Smooth muscle cell (in vitro differentiated cells): Measurements from ENCODE around the gene TMEM14A. TPM values are rescaled to one million over a fixed set of nuclear protein-coding genes. Genes with fewer than 3 reads are reported as not detected.

Source experiments
- DNase-seq: peaks from one replicate; lab custom pipeline; 2025; ENCODE audit not compliant: unreplicated experiment; lab: John Stamatoyannopoulos, UW
- H2AFZ ChIP-seq: fragments of 200-600 bp; sonication (generic); 2 replicates; pipeline ENCODE4 v1.6.0; 2016; ENCODE audit warnings: antibody characterized with exemption, low read depth, mild to moderate bottlenecking
- H3F3A ChIP-seq: fragments of 200-600 bp; sonication (generic); 2 replicates; pipeline ENCODE4 v1.6.0; 2017; ENCODE audit warnings: antibody characterized with exemption, low read depth
- H3K27ac ChIP-seq: fragments of 200-600 bp; sonication (generic); 2 replicates; pipeline ENCODE4 v1.5.1; 2016; ENCODE audit warnings: low read depth, mild to moderate bottlenecking
- H3K27me3 ChIP-seq: fragments of 200-600 bp; sonication (generic); 2 replicates; pipeline ENCODE4 v1.6.1; 2016; ENCODE audit warnings: low read depth, mild to moderate bottlenecking
- H3K36me3 ChIP-seq: fragments of 200-600 bp; sonication (generic); 2 replicates; pipeline ENCODE4 v1.5.1; 2016; ENCODE audit warnings: low read depth
- H3K4me1 ChIP-seq: fragments of 200-600 bp; sonication (generic); 2 replicates; pipeline ENCODE4 v1.5.1; 2016; ENCODE audit warnings: low read depth
- H3K4me2 ChIP-seq: fragments of 200-600 bp; sonication (generic); 2 replicates; pipeline ENCODE4 v1.6.0; 2016; ENCODE audit warnings: mild to moderate bottlenecking
- H3K4me3 ChIP-seq: fragments of 200-600 bp; sonication (generic); 2 replicates; pipeline ENCODE4 v1.5.1; 2016; ENCODE audit warnings: mild to moderate bottlenecking
- H3K79me2 ChIP-seq: fragments of 200-600 bp; sonication (generic); 2 replicates; pipeline ENCODE4 v1.6.0; 2016; ENCODE audit warnings: low read depth, mild to moderate bottlenecking
- H3K9ac ChIP-seq: fragments of 200-600 bp; sonication (generic); 2 replicates; pipeline ENCODE4 v1.6.0; 2016; ENCODE audit warnings: low read depth
- H3K9me3 ChIP-seq: fragments of 200-600 bp; sonication (generic); replicated peaks from 2 replicates; pipeline ENCODE4 v1.5.1; 2016; ENCODE audit warnings: low read depth
- H4K20me1 ChIP-seq: fragments of 200-600 bp; sonication (generic); 2 replicates; pipeline ENCODE4 v1.6.0; 2016; ENCODE audit warnings: low read depth
- WGBS: methylation state at CpG from one replicate; pipeline ENCODE4 v1.1.7; 2016; ENCODE audit warnings: low lambda C conversion rate; 5-methylcytosine and 5-hydroxymethylcytosine counted together
- polyA plus RNA-seq: library from polyadenylated mRNA; unstranded; fragments of >200 nt; fragmentation: Nextera tagmentation; extraction: Ambion mirVana; gene quantifications from 2 replicates; pipeline ENCODE4 v1.2.1, GENCODE V29; 2016
- total RNA-seq: library from RNA; depleted of rRNA; stranded (reverse); fragments of >200 nt; gene quantifications from 2 replicates; pipeline ENCODE4 v1.2.3, GENCODE V29; 2014
- TF ChIP-seq, protein P1 (sequence below): fragments of 200-600 bp; sonication (generic); IDR thresholded peaks from 2 replicates; pipeline ENCODE4 v1.5.1; 2017; ENCODE audit warnings: borderline replicate concordance, mild to moderate bottlenecking, antibody characterized with exemption; ENCODE audit not compliant: insufficient read depth, poor library complexity, severe bottlenecking

TMEM14A gene
- total and polyA plus RNA-seq, 2 experiments from 2014 or later: 68.7 to 77.7 TPM

DNA sequence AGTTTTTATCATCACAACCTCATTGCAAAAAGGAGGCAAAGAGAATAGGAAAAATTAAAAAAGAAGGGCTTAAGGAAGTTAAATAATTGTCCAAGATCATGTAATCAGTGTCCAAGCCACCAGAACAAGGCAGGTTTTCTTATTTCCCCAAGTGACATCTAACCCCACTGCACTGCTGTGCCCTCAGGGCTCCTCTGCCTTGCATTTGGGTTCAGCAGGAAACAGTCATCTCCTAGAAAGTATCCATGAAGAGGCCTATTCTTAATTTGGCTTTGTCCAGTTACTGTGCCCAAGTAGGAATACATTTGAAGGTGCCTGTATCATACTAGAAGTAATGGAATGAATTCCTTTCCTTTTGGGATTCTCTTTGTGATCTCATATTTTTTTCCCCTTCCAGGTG lies 10.5 kb downstream of the TMEM14A start:
- DNase-seq: no peak
- Histone ChIP-seq H3K9me3 (no peaks in the 10 kb centered on the region), H4K20me1 (no peaks in the 10 kb centered on the region), H3K27ac (no peak overlapping the region), H3K4me2 (no peak overlapping the region), H3K9ac (no peak overlapping the region), H3K79me2 (no peaks in the 10 kb centered on the region), H3K27me3 (no peaks in the 10 kb centered on the region), H3K4me3 (no peak overlapping the region), H2AFZ (no peak overlapping the region), H3K4me1 (no peaks in the 10 kb centered on the region), H3K36me3 (no peaks in the 10 kb centered on the region), H3F3A (no peaks in the 10 kb centered on the region)
- TF ChIP-seq, protein P1, sequence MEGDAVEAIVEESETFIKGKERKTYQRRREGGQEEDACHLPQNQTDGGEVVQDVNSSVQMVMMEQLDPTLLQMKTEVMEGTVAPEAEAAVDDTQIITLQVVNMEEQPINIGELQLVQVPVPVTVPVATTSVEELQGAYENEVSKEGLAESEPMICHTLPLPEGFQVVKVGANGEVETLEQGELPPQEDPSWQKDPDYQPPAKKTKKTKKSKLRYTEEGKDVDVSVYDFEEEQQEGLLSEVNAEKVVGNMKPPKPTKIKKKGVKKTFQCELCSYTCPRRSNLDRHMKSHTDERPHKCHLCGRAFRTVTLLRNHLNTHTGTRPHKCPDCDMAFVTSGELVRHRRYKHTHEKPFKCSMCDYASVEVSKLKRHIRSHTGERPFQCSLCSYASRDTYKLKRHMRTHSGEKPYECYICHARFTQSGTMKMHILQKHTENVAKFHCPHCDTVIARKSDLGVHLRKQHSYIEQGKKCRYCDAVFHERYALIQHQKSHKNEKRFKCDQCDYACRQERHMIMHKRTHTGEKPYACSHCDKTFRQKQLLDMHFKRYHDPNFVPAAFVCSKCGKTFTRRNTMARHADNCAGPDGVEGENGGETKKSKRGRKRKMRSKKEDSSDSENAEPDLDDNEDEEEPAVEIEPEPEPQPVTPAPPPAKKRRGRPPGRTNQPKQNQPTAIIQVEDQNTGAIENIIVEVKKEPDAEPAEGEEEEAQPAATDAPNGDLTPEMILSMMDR: no peak

DNA sequence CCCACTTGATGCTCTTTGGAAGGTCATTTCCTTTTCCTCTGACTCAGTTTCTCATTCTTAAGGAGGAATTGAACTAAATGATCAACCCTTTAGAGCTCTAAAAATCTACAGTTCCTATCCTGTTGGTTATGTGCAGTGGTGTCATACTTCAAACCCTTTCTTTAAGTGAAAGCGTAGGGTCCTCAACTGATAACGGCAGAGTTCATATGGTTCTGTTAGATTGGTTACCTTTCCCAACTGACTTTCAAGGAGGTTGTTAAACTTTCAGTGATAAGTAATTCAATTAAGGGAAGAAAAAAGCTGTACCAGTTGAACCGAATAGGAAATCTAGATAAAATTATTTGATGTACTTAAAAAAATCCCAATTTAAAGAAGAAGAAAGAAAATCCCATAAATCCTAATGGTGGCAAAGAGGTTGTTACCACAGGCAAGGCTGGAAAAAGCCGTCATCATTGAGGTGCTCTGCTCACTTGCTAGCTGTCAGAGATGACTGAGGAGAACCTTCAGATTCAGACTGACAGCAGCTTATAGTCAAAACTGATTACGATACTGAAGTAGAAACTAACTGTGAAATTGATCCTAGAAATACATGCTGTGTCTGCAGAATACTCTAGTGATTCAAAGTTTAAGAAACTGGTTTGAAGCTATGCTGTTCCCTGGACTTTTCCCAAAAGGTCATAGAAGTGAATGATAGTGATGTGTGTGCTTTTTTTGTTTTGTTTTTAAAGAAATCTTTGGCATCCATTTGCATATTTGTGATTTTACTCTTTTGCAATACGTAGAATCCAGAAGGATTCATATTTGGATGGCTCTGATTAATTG lies 16.2 kb downstream of the TMEM14A start:
- DNase-seq: no peak
- Histone ChIP-seq H3K36me3 (no peaks in the 10 kb centered on the region), H4K20me1 (no peaks in the 10 kb centered on the region), H2AFZ (no peak overlapping the region), H3K9me3 (no peaks in the 10 kb centered on the region), H3K4me3 (no peak overlapping the region), H3K4me2 (no peak overlapping the region), H3K9ac (no peak overlapping the region), H3K4me1 (no peaks in the 10 kb centered on the region), H3K27me3 (no peaks in the 10 kb centered on the region), H3K79me2 (no peaks in the 10 kb centered on the region), H3K27ac (no peak overlapping the region), H3F3A (no peaks in the 10 kb centered on the region)
- TF ChIP-seq, protein P1: no peak
- 97% methylated on average over 6 of the region's 6 CpGs for WGBS

DNA sequence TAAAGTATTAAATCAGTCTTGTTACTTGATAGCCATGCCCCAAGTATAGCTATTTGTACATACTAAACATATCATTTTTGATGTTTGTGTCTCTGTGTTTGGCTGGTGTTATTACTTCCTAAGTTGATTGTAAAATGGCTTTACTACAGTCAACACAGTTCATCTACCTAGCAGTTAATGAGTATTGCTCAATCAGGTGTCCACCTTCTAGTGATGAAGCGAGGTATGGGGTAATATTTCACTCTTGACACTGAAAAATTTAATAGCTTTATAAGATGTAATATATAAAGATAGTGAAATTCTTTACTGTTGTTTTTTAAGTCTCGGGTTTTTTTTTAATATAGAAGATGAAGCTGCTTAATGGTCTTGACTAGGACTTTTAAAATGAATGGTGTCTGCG lies 18.9 kb downstream of the TMEM14A start:
- TF ChIP-seq, protein P1: no peak
- Histone ChIP-seq H4K20me1 (no peaks in the 10 kb centered on the region), H3K79me2 (no peaks in the 10 kb centered on the region), H3K36me3 (no peaks in the 10 kb centered on the region), H3F3A (no peaks in the 10 kb centered on the region), H2AFZ (no peak overlapping the region), H3K27ac (no peak overlapping the region), H3K4me1 (no peaks in the 10 kb centered on the region), H3K4me2 (no peak overlapping the region), H3K9ac (no peak overlapping the region), H3K9me3 (no peaks in the 10 kb centered on the region), H3K27me3 (no peaks in the 10 kb centered on the region), H3K4me3 (no peak overlapping the region)
- WGBS: 97% methylated on average over 3 of the region's 3 CpGs
- DNase-seq: no peak

DNA sequence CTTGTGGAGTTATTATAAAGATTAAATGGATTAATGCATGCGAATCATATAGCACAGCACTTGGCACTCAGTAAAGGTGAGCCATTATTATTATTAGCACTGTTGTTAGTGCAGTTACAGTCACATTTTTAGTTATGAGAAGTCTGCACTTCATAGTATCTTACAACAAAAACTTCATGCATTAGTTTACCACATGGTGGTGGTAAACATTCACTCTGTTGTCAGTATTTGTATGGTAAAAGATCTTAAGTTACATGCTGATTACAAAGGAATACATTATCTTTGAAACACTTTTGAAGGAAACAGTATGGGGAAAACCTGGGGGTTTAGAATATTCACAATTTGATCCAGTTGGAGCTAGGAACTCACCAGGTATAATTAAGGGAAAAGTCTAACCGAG lies 20.8 kb downstream of the TMEM14A start:
- Histone ChIP-seq H3K4me2 (no peak overlapping the region), H3K4me1 (no peaks in the 10 kb centered on the region), H3K36me3 (no peaks in the 10 kb centered on the region), H3K27ac (no peak overlapping the region), H3K4me3 (no peak overlapping the region), H4K20me1 (no peaks in the 10 kb centered on the region), H3K27me3 (no peaks in the 10 kb centered on the region), H3K9ac (no peak overlapping the region), H2AFZ (no peak overlapping the region), H3K9me3 (no peaks in the 10 kb centered on the region), H3K79me2 (no peaks in the 10 kb centered on the region), H3F3A (no peaks in the 10 kb centered on the region)
- TF ChIP-seq, protein P1: no peak
- 91% methylated on average over 2 of the region's 2 CpGs for WGBS
- no peak for DNase-seq
